WTC11 (cell line): ENCODE data around the gene CORIN. TPM values are rescaled to one million over a fixed set of nuclear protein-coding genes. Genes with fewer than 3 reads are reported as not detected.

Experiments
- ATAC-seq: fragments of 200-7000 bp; cut with Tn5 transposase; 2 replicates; pipeline ENCODE4 v1.10.0; 2021; ENCODE audit warnings: mild to moderate bottlenecking, moderate library complexity
- CTCF ChIA-PET: fragments of 300-600 bp; sonication (Branson Sonifier 250); formaldehyde crosslinking; loops from one replicate; lab custom pipeline; 2021; ENCODE audit warnings: antibody characterized with exemption; lab: Charles Lee
- POLR2A ChIA-PET: fragments of 350-600 bp; sonication (Branson Sonifier 250); formaldehyde crosslinking; loops from one replicate; lab custom pipeline; 2021; ENCODE audit warnings: antibody characterized with exemption; lab: Charles Lee
- DNase-seq: peaks from one replicate; pipeline ENCODE4 v3.0.0; 2021; ENCODE audit warnings: low spot score
- H3K27ac Mint-ChIP-seq: 2 replicates; pipeline ENCODE4 v1.8.0; 2021; ENCODE audit warnings: mixed read lengths
- H3K27me3 Mint-ChIP-seq: 2 replicates; pipeline ENCODE4 v1.8.0; 2021; ENCODE audit warnings: low read depth, mild to moderate bottlenecking, moderate library complexity, mixed read lengths
- H3K36me3 Mint-ChIP-seq: 2 replicates; pipeline ENCODE4 v1.8.0; 2021; ENCODE audit warnings: mixed read lengths
- H3K4me1 Mint-ChIP-seq: 2 replicates; pipeline ENCODE4 v1.8.0; 2022; ENCODE audit warnings: mixed read lengths
- H3K4me3 Mint-ChIP-seq: 2 replicates; pipeline ENCODE4 v1.8.0; 2021; ENCODE audit warnings: mild to moderate bottlenecking, moderate library complexity, mixed read lengths
- H3K9me3 Mint-ChIP-seq: 2 replicates; pipeline ENCODE4 v1.8.0; 2021; ENCODE audit warnings: mixed read lengths
- AFF4 ChIP-seq: sonication (generic); formaldehyde crosslinking; IDR thresholded peaks from 2 replicates; pipeline ENCODE4 v1.8.1; 2023; ENCODE audit warnings: mild to moderate bottlenecking, missing genetic modification reagents, borderline replicate concordance
- ATF1 ChIP-seq: sonication (generic); formaldehyde crosslinking; IDR thresholded peaks from 2 replicates; pipeline ENCODE4 v1.8.1; 2023; ENCODE audit warnings: mild to moderate bottlenecking, moderate library complexity, missing genetic modification reagents
- ATF3 ChIP-seq: sonication (generic); formaldehyde crosslinking; conservative IDR thresholded peaks from 2 replicates; pipeline ENCODE4 v1.8.1; 2022; ENCODE audit warnings: mild to moderate bottlenecking, missing genetic modification reagents
- ATF6 ChIP-seq: sonication (generic); formaldehyde crosslinking; IDR thresholded peaks from 2 replicates; pipeline ENCODE4 v1.8.1; 2023; ENCODE audit warnings: mild to moderate bottlenecking, missing genetic modification reagents
- CBFB ChIP-seq: sonication (generic); formaldehyde crosslinking; IDR thresholded peaks from 2 replicates; pipeline ENCODE4 v1.8.1; 2022; ENCODE audit warnings: mild to moderate bottlenecking, low read depth, missing genetic modification reagents
- CREM ChIP-seq: sonication (generic); formaldehyde crosslinking; IDR thresholded peaks from 2 replicates; pipeline ENCODE4 v1.8.1; 2022; ENCODE audit warnings: mild to moderate bottlenecking, missing genetic modification reagents, moderate library complexity
- E2F1 ChIP-seq: sonication (generic); formaldehyde crosslinking; IDR thresholded peaks from 2 replicates; pipeline ENCODE4 v1.8.0; 2022; ENCODE audit warnings: mild to moderate bottlenecking, missing genetic modification reagents
- EMX1 ChIP-seq: fragments of 250-450 bp; sonication (Bioruptor Pico); IDR thresholded peaks from 2 replicates; pipeline ENCODE4 v1.8.0; 2021; ENCODE audit warnings: mild to moderate bottlenecking
- FOXJ3 ChIP-seq: sonication (generic); formaldehyde crosslinking; IDR thresholded peaks from 2 replicates; pipeline ENCODE4 v1.9.0; 2021; ENCODE audit warnings: missing genetic modification reagents, mild to moderate bottlenecking, borderline replicate concordance
- HMGA2 ChIP-seq: fragments of 250-450 bp; sonication (Bioruptor Pico); IDR thresholded peaks from 2 replicates; pipeline ENCODE4 v1.4.0; 2021; ENCODE audit warnings: mild to moderate bottlenecking, moderate library complexity
- IRF1 ChIP-seq: sonication (generic); formaldehyde crosslinking; IDR thresholded peaks from 2 replicates; pipeline ENCODE4 v1.8.0; 2023; ENCODE audit warnings: missing genetic modification reagents
- MYBL2 ChIP-seq: sonication (generic); formaldehyde crosslinking; IDR thresholded peaks from 2 replicates; pipeline ENCODE4 v1.8.1; 2023; ENCODE audit warnings: mild to moderate bottlenecking, moderate library complexity, missing genetic modification reagents
- NFE2L1 ChIP-seq: sonication (generic); formaldehyde crosslinking; IDR thresholded peaks from 2 replicates; pipeline ENCODE4 v1.8.1; 2023; ENCODE audit warnings: missing genetic modification reagents
- PRRX2 ChIP-seq: fragments of 250-450 bp; sonication (Bioruptor Pico); IDR thresholded peaks from 2 replicates; pipeline ENCODE4 v1.8.0; 2021; ENCODE audit warnings: mild to moderate bottlenecking
- RELA ChIP-seq: sonication (generic); formaldehyde crosslinking; IDR thresholded peaks from 2 replicates; pipeline ENCODE4 v1.8.1; 2022; ENCODE audit warnings: missing genetic modification reagents, mild to moderate bottlenecking, borderline replicate concordance
- TEAD1 ChIP-seq: sonication (generic); formaldehyde crosslinking; IDR thresholded peaks from 2 replicates; pipeline ENCODE4 v1.8.0; 2022; ENCODE audit warnings: mild to moderate bottlenecking, missing genetic modification reagents
- TEAD4 ChIP-seq: sonication (generic); formaldehyde crosslinking; IDR thresholded peaks from 2 replicates; pipeline ENCODE4 v1.8.0; 2022; ENCODE audit warnings: mild to moderate bottlenecking, missing genetic modification reagents
- TP53 ChIP-seq: sonication (generic); formaldehyde crosslinking; IDR thresholded peaks from 2 replicates; pipeline ENCODE4 v1.8.1; 2023; ENCODE audit warnings: mild to moderate bottlenecking, missing genetic modification reagents
- USF2 ChIP-seq: sonication (generic); formaldehyde crosslinking; IDR thresholded peaks from 2 replicates; pipeline ENCODE4 v1.8.1; 2023; ENCODE audit warnings: mild to moderate bottlenecking, missing genetic modification reagents, moderate library complexity
- ZBTB21 ChIP-seq: sonication (generic); formaldehyde crosslinking; IDR thresholded peaks from 2 replicates; pipeline ENCODE4 v1.8.1; 2023; ENCODE audit warnings: mild to moderate bottlenecking, missing genetic modification reagents, borderline replicate concordance
- ZMAT4 ChIP-seq: fragments of 250-450 bp; sonication (Bioruptor Pico); IDR thresholded peaks from 2 replicates; pipeline ENCODE4 v1.9.0; 2021; ENCODE audit warnings: mild to moderate bottlenecking
- ZNF121 ChIP-seq: sonication (generic); formaldehyde crosslinking; IDR thresholded peaks from 2 replicates; pipeline ENCODE4 v1.8.0; 2023; ENCODE audit warnings: missing genetic modification reagents
- ZNF138 ChIP-seq: sonication (generic); formaldehyde crosslinking; conservative IDR thresholded peaks from 2 replicates; pipeline ENCODE4 v1.8.1; 2022; ENCODE audit warnings: mild to moderate bottlenecking, moderate library complexity, missing genetic modification reagents
- ZNF317 ChIP-seq: sonication (generic); formaldehyde crosslinking; IDR thresholded peaks from 2 replicates; pipeline ENCODE4 v1.8.1; 2023; ENCODE audit warnings: low read depth, mild to moderate bottlenecking, moderate library complexity, missing genetic modification reagents, borderline replicate concordance
- ZNF671 ChIP-seq: fragments of 250-450 bp; sonication (Bioruptor Pico); IDR thresholded peaks from 2 replicates; pipeline ENCODE4 v1.8.0; 2021; ENCODE audit warnings: mild to moderate bottlenecking
- total RNA-seq: library from RNA; stranded (reverse); gene quantifications from 3 replicates; pipeline ENCODE4 v1.2.3, GENCODE V29; 2021

CORIN gene
- total RNA-seq, 1 experiment from 2014 or later = 0.33 TPM

- H3K4me3 Mint-ChIP-seq = no peak overlapping the region
- TF ChIP-seq TEAD4 (CRISPR knock-in tag) (no peak), ZNF138 (no peak), ZNF121 (CRISPR knock-in tag) (no peak), ZNF671 (CRISPR knock-in tag) (no peak), NFE2L1 (CRISPR knock-in tag) (no peak), RELA (CRISPR knock-in tag) (no peak), ZMAT4 (CRISPR knock-in tag) (no peak), TP53 (CRISPR knock-in tag) (no peak), IRF1 (CRISPR knock-in tag) (no peak), PRRX2 (CRISPR knock-in tag) (no peak), ATF6 (CRISPR knock-in tag) (no peak), E2F1 (CRISPR knock-in tag) (no peak), CBFB (CRISPR knock-in tag) (no peak), CREM (no peak), ATF1 (no peak), MYBL2 (CRISPR knock-in tag) (no peak), ZBTB21 (CRISPR knock-in tag) (no peak), HMGA2 (no peak), ZNF317 (CRISPR knock-in tag) (no peak), ATF3 (CRISPR knock-in tag) (no peak)
- ATAC-seq = no peak
- peaks cover 4% of the 10 kb centered on the region; the same call in 1 of the 2 replicates for H3K9me3 Mint-ChIP-seq
- no peak overlapping the region for H3K27ac Mint-ChIP-seq
- H3K36me3 Mint-ChIP-seq = no peaks in the 10 kb centered on the region
- H3K27me3 Mint-ChIP-seq = no peaks in the 10 kb centered on the region
- POLR2A ChIA-PET = no interaction called here
- no peak for DNase-seq
- H3K4me1 Mint-ChIP-seq = 0 out of 2 replicates have a peak, but pooled peaks cover 2% of the 10 kb centered on the region
- CTCF ChIA-PET = interaction anchor here (1.0 to 1.3 kb wide), 2 partner anchors 212 to 216 kb away, joined by 3 read pairs; no protein-coding TSS in a partner anchor
These were observed 213.8 kb downstream of the CORIN start for GRCh38 chr4:47624031-47624441.

- Mint-ChIP-seq H3K36me3 (no peaks in the 10 kb centered on the region), H3K4me1 (no peaks in the 10 kb centered on the region), H3K9me3 (peaks cover 4% of the 10 kb centered on the region; the same call in 1 of the 2 replicates), H3K4me3 (no peak overlapping the region), H3K27ac (no peak overlapping the region), H3K27me3 (no peaks in the 10 kb centered on the region)
- CTCF ChIA-PET = no interaction called here
- POLR2A ChIA-PET = interaction anchor here (0.7 kb wide), 1 partner anchor 12 kb away, joined by 3 read pairs; no protein-coding TSS in a partner anchor
- no peak for DNase-seq
- no peak for ATAC-seq
- TF ChIP-seq USF2 (CRISPR knock-in tag) (no peak), NFE2L1 (CRISPR knock-in tag) (no peak), PRRX2 (CRISPR knock-in tag) (no peak), FOXJ3 (CRISPR knock-in tag) (no peak), EMX1 (no peak), E2F1 (CRISPR knock-in tag) (no peak), TEAD4 (CRISPR knock-in tag) (no peak), AFF4 (no peak), TEAD1 (CRISPR knock-in tag) (no peak), ZNF671 (CRISPR knock-in tag) (no peak)
These were observed 216.7 kb downstream of the CORIN start for GRCh38 chr4:47621181-47621580.
